HEK293 (cell line): Measurements from ENCODE around the gene RPL11.

ENCODE experiments used
- CTCF ChIP-seq: fragments of 450-650 bp; formaldehyde crosslinking; IDR thresholded peaks from 2 replicates; pipeline ENCODE4 v1.5.1; 2016; ENCODE audit warnings: missing biosample characterization, missing genetic modification characterization
- GLIS1 ChIP-seq: fragments of 450-650 bp; formaldehyde crosslinking; IDR thresholded peaks from 2 replicates; pipeline ENCODE4 v1.5.1; 2016; ENCODE audit warnings: missing biosample characterization, missing genetic modification characterization
- KLF10 ChIP-seq: fragments of 450-650 bp; IDR thresholded peaks from 2 replicates; pipeline ENCODE4 v1.5.1; 2018; ENCODE audit warnings: missing biosample characterization, mild to moderate bottlenecking, missing genetic modification characterization
- PBX3 ChIP-seq: sonication (generic); formaldehyde crosslinking; IDR thresholded peaks from 2 replicates; pipeline ENCODE4 v1.8.1; 2022; ENCODE audit warnings: mild to moderate bottlenecking, moderate library complexity, missing genetic modification reagents
- SP2 ChIP-seq: fragments of 450-650 bp; formaldehyde crosslinking; IDR thresholded peaks from 2 replicates; pipeline ENCODE4 v1.5.1; 2016; ENCODE audit warnings: missing biosample characterization, missing genetic modification characterization
- ZBTB20 ChIP-seq: fragments of 450-650 bp; formaldehyde crosslinking; IDR thresholded peaks from 2 replicates; pipeline ENCODE4 v1.5.1; 2016; ENCODE audit warnings: missing biosample characterization, missing genetic modification characterization
- ZEB2 ChIP-seq: fragments of 450-650 bp; formaldehyde crosslinking; IDR thresholded peaks from 2 replicates; pipeline ENCODE4 v1.5.1; 2016; ENCODE audit warnings: missing biosample characterization, missing genetic modification characterization
- ZNF138 ChIP-seq: fragments of 450-650 bp; formaldehyde crosslinking; IDR thresholded peaks from 2 replicates; pipeline ENCODE4 v1.5.1; 2016; ENCODE audit warnings: missing biosample characterization, missing genetic modification characterization, borderline replicate concordance
- ZNF202 ChIP-seq: fragments of 450-650 bp; formaldehyde crosslinking; IDR thresholded peaks from 2 replicates; pipeline ENCODE4 v1.5.1; 2016; ENCODE audit warnings: missing biosample characterization, missing genetic modification characterization, borderline replicate concordance
- ZNF211 ChIP-seq: fragments of 450-650 bp; formaldehyde crosslinking; IDR thresholded peaks from 2 replicates; pipeline ENCODE4 v1.5.1; 2016; ENCODE audit warnings: low read depth, missing biosample characterization, missing genetic modification characterization
- ZNF311 ChIP-seq: fragments of 450-650 bp; formaldehyde crosslinking; IDR thresholded peaks from 2 replicates; pipeline ENCODE4 v1.5.1; 2017; ENCODE audit warnings: missing biosample characterization, missing genetic modification characterization, borderline replicate concordance
- TF ChIP-seq, protein P1 (sequence below): fragments of 450-650 bp; formaldehyde crosslinking; conservative IDR thresholded peaks from 2 replicates; pipeline ENCODE4 v1.5.1; 2016; ENCODE audit warnings: low read depth, missing biosample characterization, missing genetic modification characterization

- no peak for TF ChIP-seq ZEB2
- TF ChIP-seq, protein P1, sequence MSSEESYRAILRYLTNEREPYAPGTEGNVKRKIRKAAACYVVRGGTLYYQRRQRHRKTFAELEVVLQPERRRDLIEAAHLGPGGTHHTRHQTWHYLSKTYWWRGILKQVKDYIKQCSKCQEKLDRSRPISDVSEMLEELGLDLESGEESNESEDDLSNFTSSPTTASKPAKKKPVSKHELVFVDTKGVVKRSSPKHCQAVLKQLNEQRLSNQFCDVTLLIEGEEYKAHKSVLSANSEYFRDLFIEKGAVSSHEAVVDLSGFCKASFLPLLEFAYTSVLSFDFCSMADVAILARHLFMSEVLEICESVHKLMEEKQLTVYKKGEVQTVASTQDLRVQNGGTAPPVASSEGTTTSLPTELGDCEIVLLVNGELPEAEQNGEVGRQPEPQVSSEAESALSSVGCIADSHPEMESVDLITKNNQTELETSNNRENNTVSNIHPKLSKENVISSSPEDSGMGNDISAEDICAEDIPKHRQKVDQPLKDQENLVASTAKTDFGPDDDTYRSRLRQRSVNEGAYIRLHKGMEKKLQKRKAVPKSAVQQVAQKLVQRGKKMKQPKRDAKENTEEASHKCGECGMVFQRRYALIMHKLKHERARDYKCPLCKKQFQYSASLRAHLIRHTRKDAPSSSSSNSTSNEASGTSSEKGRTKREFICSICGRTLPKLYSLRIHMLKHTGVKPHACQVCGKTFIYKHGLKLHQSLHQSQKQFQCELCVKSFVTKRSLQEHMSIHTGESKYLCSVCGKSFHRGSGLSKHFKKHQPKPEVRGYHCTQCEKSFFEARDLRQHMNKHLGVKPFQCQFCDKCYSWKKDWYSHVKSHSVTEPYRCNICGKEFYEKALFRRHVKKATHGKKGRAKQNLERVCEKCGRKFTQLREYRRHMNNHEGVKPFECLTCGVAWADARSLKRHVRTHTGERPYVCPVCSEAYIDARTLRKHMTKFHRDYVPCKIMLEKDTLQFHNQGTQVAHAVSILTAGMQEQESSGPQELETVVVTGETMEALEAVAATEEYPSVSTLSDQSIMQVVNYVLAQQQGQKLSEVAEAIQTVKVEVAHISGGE = no peak
- TF ChIP-seq CTCF (tag by site-specific recombination) = no peak
- no peak for TF ChIP-seq ZBTB20 (tag by site-specific recombination)
- no peak for TF ChIP-seq ZNF311 (tag by site-specific recombination)
- TF ChIP-seq ZNF202 (tag by site-specific recombination) = no peak
- TF ChIP-seq ZNF211 (tag by site-specific recombination) = no peak
- TF ChIP-seq PBX3 (CRISPR knock-in tag) = no peak
- TF ChIP-seq SP2 (tag by site-specific recombination) = no peak
- no peak for TF ChIP-seq GLIS1
- no peak for TF ChIP-seq KLF10 (tag by site-specific recombination)
- TF ChIP-seq ZNF138 = no peak
Observed at GRCh38 chr1:23722652-23723051, 31.0 kb downstream of the RPL11 start.
